GM21528 (cell line): ENCODE data around the gene ST3GAL3.
"Not testable (repeated sequence)": the region's sequence is repeated elsewhere in the genome, so short reads cannot be mapped to it uniquely, and the experiment has no call there.

ENCODE experiments used
- ATAC-seq: cut with Tn5 transposase; IDR thresholded peaks from one replicate; pipeline ENCODE4 v1.9.1; 2021; ENCODE audit warnings: mild to moderate bottlenecking, moderate library complexity; ENCODE audit not compliant: unreplicated experiment, low FRiP score

Gene ST3GAL3

DNA sequence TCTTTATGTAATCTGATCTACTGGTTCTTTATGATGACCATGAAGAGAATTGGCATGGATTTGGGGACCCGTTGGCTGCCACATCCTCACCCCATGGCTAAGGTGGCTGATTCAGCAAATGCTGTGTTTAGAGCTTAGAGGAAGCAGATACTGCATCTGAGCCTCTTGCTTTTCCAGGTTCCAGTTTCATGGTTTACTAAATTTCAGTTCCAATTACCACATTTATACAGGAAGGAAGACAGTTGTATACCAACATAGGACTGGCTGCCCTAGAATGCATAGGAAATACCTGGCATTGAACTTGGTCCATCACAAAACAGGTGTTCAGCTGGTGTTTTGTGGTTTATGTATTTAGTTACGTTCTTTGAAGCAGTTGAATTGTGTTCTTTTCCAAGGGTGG is 107.1 kb downstream of the ST3GAL3 start:
- no peak for ATAC-seq

GRCh38 chr1:43817304-43817939 is 110.1 kb downstream of the ST3GAL3 start:
- ATAC-seq: no peak

DNA sequence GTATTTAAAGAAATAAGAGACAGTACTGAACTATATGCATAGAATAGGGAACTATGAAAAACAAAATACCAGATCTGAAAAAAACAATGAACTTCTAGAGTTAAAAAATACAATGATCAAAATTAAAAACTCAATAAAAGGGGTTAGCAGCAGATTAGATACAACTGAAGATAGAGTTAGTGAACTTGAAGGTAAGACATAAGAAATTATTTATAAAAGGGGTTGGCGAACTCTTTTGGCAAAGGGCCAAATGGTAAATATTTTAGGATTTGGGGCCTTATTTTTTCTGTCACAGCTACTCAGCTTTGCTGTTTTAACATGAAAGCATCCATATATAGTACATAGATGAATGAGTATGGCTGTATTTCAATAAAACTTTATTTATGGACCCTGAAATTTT is 111.4 kb downstream of the ST3GAL3 start:
- ATAC-seq: no peak

GRCh38 chr1:43819357-43819756 is 112.0 kb downstream of the ST3GAL3 start:
- no peak for ATAC-seq

DNA sequence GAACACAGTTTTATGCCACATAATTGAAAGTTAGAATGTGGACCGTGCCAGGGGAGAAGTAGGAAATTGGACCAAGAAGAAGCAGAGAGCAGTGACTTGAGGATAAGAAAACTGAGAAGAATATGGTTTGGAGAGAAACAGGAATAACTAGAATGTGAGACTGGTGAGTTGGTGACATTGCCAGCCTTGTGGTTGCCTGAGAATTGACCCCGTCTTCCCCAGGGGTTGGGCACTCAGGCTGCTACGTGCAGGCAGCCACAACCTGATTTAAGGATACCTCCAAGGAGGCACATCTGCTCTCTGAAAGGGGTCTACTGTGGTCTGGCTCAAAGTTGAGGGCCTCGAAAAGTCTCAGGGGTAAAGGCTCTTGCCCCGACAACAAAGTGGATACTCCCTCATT is 114.1 kb downstream of the ST3GAL3 start:
- no peak for ATAC-seq

GRCh38 chr1:43822040-43822690 is 114.8 kb downstream of the ST3GAL3 start:
- no peak for ATAC-seq

GRCh38 chr1:43824795-43825194 is 117.5 kb downstream of the ST3GAL3 start:
- no peak for ATAC-seq

DNA sequence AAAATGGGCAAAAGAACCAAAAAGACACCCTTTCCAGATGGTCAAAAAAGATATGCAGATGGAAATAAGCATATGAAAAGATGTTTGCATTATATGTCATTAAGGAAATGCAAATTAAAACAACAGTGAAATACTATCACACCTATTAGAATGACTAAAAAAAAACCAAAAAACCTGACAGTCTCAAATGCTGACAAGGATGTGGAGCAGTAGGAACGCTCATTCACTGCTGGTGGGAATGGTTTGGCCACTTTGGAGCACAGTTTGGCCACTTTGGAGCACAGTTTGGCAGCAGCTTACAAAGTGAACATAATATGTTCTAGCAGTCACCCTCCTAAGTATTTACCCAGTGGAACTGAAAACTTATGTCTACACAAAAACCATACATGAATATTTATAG is 121.2 kb downstream of the ST3GAL3 start:
- no peak for ATAC-seq

GRCh38 chr1:43830802-43831201 is 123.5 kb downstream of the ST3GAL3 start:
- no peak for ATAC-seq

DNA sequence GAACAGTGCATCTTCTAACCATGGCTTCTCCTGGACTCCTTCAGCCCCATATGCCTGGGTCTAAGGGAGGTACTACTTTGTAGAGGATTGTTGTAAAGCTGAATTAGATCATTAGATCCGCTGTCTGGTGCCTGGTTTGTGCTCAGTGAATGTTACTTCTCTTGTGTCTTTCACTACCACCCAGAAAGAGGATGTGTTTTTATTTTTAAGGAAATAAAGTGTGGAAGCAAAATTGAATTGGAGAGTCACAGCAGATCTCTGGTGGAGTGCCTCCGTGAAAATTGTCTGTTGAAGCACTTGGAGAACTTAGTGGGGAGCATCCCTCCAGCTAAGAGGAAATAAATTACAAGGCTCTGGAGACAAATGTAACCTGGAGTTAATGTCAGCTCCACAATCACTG is 124.5 kb downstream of the ST3GAL3 start:
- no peak for ATAC-seq

- no peak for ATAC-seq
Measured at GRCh38 chr1:43832255-43832654, 124.9 kb downstream of the ST3GAL3 start.

DNA sequence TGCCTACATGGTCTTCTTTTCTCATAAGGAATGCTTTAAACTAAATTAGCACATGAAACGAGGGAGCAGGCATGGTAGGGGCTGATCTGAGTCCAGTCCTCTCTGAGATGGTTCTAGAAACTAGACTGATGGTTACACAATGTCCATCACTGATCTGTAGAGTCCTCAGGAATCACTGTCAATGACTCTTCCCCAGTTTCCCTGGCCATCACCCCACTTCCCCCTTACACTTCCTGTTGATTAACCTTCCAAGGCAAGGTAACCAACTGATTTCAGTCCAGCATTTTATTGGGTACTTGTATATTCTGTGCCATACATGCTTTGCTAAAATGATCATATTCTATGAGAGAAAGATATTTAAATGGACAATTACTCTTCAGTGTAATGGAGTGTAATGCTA is 125.7 kb downstream of the ST3GAL3 start:
- ATAC-seq: no peak

DNA sequence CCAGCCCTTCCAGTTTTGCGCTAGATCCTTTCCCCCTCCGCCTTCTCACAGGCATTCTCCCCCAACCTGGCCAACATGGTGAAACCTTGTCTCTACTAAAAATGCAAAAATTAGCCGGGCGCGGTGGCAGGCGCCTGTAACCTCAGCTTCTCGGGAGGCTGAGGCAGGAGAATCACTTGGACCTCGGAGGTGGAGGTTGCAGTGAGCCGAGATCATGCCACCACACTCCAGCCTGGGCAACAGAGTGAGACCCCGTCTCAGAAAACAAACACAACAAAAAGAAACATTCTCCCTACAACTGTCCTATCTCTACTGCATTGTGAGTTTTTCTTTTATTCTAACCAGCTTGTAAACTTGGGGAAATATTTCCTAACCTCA is 126.6 kb downstream of the ST3GAL3 start:
- ATAC-seq: not testable (repeated sequence)

GRCh38 chr1:43834280-43835081 is 127.1 kb downstream of the ST3GAL3 start:
- no peak for ATAC-seq

DNA sequence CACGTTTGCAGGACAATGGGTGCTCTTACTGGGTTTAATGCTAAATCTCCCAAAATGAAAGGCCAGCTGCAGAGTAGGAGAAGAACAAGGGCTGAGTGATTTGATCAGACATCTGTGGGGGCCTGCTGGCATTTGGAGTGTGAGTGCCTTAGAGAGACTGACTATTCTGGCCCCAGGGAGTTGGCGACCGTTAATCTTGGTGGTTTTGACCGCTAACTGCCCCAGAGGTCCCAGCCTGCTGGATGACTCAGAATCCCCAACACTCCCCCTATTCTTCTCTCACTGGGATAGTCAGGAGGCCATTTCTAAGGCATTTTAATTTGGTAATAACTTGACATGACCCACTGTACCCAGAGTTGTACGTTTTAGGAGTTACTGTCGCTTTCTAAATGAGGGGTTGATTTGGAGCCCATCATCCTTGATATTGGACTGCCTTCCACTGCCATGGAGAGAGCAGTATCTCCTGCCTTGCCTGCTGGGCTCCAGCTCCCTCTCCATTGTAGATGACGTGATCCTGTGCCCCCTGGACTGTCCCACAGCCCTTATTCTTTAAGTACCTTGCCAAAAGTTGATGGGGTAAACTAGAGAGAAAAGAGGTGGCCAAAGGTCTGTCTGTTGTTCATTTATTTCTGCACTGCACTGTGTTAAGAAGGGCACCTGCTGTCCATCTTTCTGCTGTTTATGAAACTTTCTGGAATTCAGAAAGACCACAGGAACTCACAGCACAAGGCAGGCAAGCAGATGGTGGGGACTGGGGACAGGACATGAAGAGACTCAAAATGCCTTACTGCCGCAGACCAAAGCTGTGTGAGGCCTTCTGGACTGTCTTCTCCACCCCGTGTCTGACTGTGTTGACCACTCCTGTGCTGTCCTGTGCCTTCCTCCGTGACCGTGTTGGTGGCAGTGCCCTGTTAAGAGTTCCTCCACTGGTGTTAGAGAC is 128.0 kb downstream of the ST3GAL3 start:
- no peak for ATAC-seq

- ATAC-seq: no peak
Measured at GRCh38 chr1:43836267-43836951, 129.1 kb downstream of the ST3GAL3 start.

- no peak for ATAC-seq
Measured at GRCh38 chr1:43839056-43839455, 131.7 kb downstream of the ST3GAL3 start.

GRCh38 chr1:43841321-43842174 is 134.2 kb downstream of the ST3GAL3 start:
- no peak for ATAC-seq

GRCh38 chr1:43842175-43842498 is 134.8 kb downstream of the ST3GAL3 start:
- no peak for ATAC-seq
